Measurements from ENCODE around the gene INTS11. TPM values are rescaled to one million over a fixed set of nuclear protein-coding genes. Genes with fewer than 3 reads are reported as not detected.
A peak's percentile ranks its signal among the peaks of the same experiment; 100 is the strongest.

The INTS11 gene
- total RNA-seq, 1 donor from 2014 or later, result 106 TPM

DNA sequence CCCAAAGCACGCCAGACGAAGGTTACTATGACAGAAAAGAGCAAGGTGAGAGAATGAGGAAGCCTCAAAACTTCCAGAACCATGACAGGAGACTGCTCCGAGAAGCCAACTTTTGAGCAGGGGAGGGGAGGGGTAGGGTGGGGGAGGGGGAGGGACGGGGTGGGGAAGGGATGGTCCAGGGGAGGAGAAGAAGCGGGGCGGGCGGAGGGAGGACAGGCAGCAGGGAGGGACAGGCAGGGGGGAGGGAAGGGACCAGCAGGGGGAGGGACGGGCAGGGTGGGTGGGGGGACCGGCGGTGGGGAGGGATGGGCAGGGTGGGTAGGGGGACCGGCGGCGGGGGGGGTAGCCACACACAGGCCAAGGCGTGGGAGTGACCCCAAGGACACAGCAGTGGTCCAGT is 2.0 kb downstream of the INTS11 start:
- H3K4me3 Mint-ChIP-seq (ENCODE audit: unreplicated experiment), result peak overlapping the region; percentile 65
- peaks cover 34% of the 10 kb centered on the region for H3K4me1 Mint-ChIP-seq (ENCODE audit: unreplicated experiment)
- peaks cover 4% of the 10 kb centered on the region for H3K36me3 Mint-ChIP-seq (ENCODE audit: unreplicated experiment)
- TF ChIP-seq, protein P1, sequence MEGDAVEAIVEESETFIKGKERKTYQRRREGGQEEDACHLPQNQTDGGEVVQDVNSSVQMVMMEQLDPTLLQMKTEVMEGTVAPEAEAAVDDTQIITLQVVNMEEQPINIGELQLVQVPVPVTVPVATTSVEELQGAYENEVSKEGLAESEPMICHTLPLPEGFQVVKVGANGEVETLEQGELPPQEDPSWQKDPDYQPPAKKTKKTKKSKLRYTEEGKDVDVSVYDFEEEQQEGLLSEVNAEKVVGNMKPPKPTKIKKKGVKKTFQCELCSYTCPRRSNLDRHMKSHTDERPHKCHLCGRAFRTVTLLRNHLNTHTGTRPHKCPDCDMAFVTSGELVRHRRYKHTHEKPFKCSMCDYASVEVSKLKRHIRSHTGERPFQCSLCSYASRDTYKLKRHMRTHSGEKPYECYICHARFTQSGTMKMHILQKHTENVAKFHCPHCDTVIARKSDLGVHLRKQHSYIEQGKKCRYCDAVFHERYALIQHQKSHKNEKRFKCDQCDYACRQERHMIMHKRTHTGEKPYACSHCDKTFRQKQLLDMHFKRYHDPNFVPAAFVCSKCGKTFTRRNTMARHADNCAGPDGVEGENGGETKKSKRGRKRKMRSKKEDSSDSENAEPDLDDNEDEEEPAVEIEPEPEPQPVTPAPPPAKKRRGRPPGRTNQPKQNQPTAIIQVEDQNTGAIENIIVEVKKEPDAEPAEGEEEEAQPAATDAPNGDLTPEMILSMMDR (IDR thresholded peaks at IDR 0.05), result no peak
- no peaks in the 10 kb centered on the region for H3K9me3 Mint-ChIP-seq (ENCODE audit: unreplicated experiment)
- DNase-seq (ENCODE audit: extremely low spot score, unreplicated experiment), result no peak
- H3K27me3 Mint-ChIP-seq (ENCODE audit: unreplicated experiment), result no peaks in the 10 kb centered on the region
- H3K27ac Mint-ChIP-seq (ENCODE audit: unreplicated experiment), result no peak overlapping the region

DNA sequence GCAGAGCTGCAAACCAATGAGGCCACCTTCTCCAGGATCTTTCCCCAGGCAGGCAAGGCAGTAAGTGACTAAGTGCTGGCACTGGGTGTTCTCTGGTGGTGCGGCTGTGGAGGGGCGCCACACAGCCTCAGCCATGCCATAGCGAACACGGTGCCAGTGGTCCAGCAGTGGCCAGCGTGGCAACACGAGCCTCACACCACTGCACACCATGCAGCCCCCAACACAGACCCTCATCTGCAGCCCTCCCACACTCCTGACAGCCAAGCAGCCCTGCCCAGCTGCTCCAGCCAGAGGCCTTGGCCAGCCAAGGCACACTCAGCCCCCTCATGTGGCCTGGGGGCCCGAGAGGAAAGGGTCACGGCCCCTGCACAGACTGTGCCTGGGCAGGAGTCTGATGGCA is 3.0 kb downstream of the INTS11 start:
- peaks cover 34% of the 10 kb centered on the region for H3K4me1 Mint-ChIP-seq (ENCODE audit: unreplicated experiment)
- no peak for DNase-seq (ENCODE audit: extremely low spot score, unreplicated experiment)
- peaks cover 4% of the 10 kb centered on the region for H3K36me3 Mint-ChIP-seq (ENCODE audit: unreplicated experiment)
- H3K27me3 Mint-ChIP-seq (ENCODE audit: unreplicated experiment), result no peaks in the 10 kb centered on the region
- TF ChIP-seq, protein P1 (IDR thresholded peaks at IDR 0.05), result no peak
- no peaks in the 10 kb centered on the region for H3K9me3 Mint-ChIP-seq (ENCODE audit: unreplicated experiment)
- H3K4me3 Mint-ChIP-seq (ENCODE audit: unreplicated experiment), result no peak overlapping the region
- H3K27ac Mint-ChIP-seq (ENCODE audit: unreplicated experiment), result no peak overlapping the region

DNA sequence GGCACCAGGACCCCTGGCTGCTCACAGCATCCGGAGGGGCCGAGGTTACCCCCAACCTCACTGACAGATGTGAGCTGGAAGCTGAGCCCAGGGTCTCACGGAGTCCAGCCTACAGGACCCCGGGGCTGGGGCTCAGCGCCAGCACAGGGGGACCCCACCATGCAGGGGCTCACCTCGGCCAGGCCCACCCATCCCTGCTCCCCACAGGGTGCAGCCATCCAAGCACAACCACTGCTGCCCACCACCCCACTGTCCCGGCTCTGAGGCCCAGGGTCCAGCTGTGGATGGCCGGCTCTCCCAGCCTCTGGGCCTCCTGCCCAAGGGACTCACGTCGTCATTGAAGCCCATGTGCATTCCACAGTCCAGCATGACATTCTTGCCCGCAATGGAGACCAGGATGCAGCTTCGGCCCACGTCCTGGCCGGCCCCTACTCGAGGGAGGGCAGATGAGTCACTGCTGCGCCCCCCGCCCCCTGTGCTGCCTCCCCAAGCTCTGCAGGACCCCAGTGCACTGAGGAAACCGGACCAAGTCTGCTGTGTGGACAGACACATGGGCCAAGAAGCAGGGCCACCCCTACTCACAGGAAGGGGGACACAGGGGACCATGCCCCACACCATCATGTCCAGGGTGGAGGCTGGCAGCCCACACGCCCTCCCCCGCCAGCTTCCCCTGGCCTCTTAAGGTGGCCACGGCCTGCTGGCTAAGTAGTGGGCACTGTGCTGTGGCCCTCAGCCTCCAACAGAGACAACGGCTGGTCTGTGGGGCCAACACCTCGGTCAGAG is 3.6 kb downstream of the INTS11 start:
- H3K4me3 Mint-ChIP-seq (ENCODE audit: unreplicated experiment), result no peak overlapping the region

DNA sequence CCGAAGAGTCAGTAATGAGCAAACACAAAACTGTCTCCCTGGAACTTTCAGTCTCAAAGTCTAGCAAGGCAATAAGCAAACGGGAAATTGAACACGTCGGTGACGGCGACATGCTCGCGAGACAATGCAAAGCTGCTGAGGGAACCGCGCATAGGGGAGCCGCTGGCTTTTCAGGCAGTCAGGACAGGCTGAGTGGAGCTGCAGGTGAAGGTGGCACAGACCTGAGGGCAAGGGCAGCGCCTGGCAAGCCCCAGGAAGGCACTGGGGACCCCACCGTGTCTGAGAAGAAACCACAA is 4.9 kb downstream of the INTS11 start:
- Mint-ChIP-seq H3K9me3 (ENCODE audit: unreplicated experiment) (no peaks in the 10 kb centered on the region), H3K27ac (ENCODE audit: unreplicated experiment) (no peak overlapping the region), H3K36me3 (ENCODE audit: unreplicated experiment) (peaks cover 9% of the 10 kb centered on the region), H3K4me1 (ENCODE audit: unreplicated experiment) (peaks cover 27% of the 10 kb centered on the region), H3K27me3 (ENCODE audit: unreplicated experiment) (no peaks in the 10 kb centered on the region), H3K4me3 (ENCODE audit: unreplicated experiment) (no peak overlapping the region)
- TF ChIP-seq, protein P1 (IDR thresholded peaks at IDR 0.05), result no peak
- DNase-seq (ENCODE audit: extremely low spot score, unreplicated experiment), result no peak

More for the DNA sequence above, 3.6 kb downstream of the INTS11 start:
- DNase-seq (ENCODE audit: extremely low spot score, unreplicated experiment), result no peak
- Mint-ChIP-seq H3K4me1 (ENCODE audit: unreplicated experiment) (peaks cover 31% of the 10 kb centered on the region), H3K36me3 (ENCODE audit: unreplicated experiment) (peaks cover 8% of the 10 kb centered on the region), H3K27me3 (ENCODE audit: unreplicated experiment) (no peaks in the 10 kb centered on the region), H3K9me3 (ENCODE audit: unreplicated experiment) (no peaks in the 10 kb centered on the region), H3K27ac (ENCODE audit: unreplicated experiment) (no peak overlapping the region)
- TF ChIP-seq, protein P1 (IDR thresholded peaks at IDR 0.05), result no peak

DNA sequence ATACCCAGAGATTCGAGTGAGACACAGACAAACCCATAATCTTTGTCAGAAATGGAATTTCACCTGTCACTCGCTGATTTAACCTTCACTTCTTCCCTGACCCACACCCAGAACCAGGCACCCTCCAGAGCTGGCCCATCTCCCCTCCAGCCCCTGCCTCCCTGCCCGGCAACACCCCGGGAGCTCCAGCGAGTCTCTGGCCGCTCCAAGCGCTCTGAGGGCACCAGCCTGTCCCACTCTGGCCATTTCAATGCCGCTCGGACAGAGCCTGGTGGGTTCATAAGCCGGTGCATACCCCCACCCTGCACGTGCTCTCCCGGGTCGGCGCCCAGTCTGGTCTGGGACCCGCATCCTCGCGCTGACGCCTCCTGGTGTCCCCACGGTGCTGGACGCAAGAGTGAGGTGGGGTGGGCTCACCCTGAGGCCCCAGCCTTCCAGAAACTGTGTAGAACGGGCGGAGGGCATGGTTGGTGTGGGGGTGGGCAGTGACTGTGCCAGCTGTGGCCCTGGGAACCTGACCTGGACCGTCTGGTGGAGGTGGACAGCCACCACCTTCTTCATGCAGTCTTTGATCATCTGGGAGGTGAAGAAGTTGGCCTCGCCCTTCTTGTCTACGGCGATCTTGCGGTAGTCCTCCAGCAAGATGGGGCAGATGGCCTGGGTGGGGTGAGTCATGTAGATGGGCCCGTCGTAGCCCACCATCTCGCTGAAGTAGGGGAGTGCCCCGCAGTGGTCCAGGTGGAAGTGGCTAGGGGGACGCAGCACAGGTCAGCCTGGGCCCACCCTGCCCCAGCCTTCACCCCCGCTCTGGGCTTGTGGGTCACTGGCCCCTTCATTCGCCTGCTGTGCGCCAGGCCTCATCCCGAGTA is 5.4 kb downstream of the INTS11 start:
- Mint-ChIP-seq H3K4me3 (ENCODE audit: unreplicated experiment) (no peak overlapping the region), H3K36me3 (ENCODE audit: unreplicated experiment) (peaks cover 9% of the 10 kb centered on the region), H3K9me3 (ENCODE audit: unreplicated experiment) (no peaks in the 10 kb centered on the region), H3K27ac (ENCODE audit: unreplicated experiment) (peak overlapping the region; percentile 68), H3K4me1 (ENCODE audit: unreplicated experiment) (peaks cover 26% of the 10 kb centered on the region), H3K27me3 (ENCODE audit: unreplicated experiment) (no peaks in the 10 kb centered on the region)
- TF ChIP-seq, protein P1 (IDR thresholded peaks at IDR 0.05), result no peak
- DNase-seq (ENCODE audit: extremely low spot score, unreplicated experiment), result no peak
